HT-29 (cell line): ENCODE data around the gene PALLD. TPM values are rescaled to one million over a fixed set of nuclear protein-coding genes. Genes with fewer than 3 reads are reported as not detected.
"Not testable (repeated sequence)": the region's sequence is repeated elsewhere in the genome, so short reads cannot be mapped to it uniquely, and the experiment has no call there.

Source experiments
- DNase-seq: peaks from one replicate; pipeline ENCODE4 v3.0.0-alpha.2; 2015; ENCODE audit warnings: low spot score
- total RNA-seq: library from RNA; depleted of rRNA; stranded (reverse); fragments of >200 nt; shearing (Covaris generic); gene quantifications from 2 replicates; pipeline ENCODE4 v1.2.3, GENCODE V29; 2014

The PALLD gene
- total RNA-seq, 1 experiment from 2014 or later = 1.3 TPM

- no peak for DNase-seq
Observed at GRCh38 chr4:168794092-168794707, 297.3 kb downstream of the PALLD start.

- no peak for DNase-seq
Observed at GRCh38 chr4:168794881-168795280, 298.0 kb downstream of the PALLD start.

- DNase-seq = no peak
Observed at GRCh38 chr4:168795346-168795745, 298.5 kb downstream of the PALLD start.

GRCh38 chr4:168796362-168797106 is 299.7 kb downstream of the PALLD start:
- peak; percentile 38 for DNase-seq

- DNase-seq = no peak
Observed at GRCh38 chr4:168797194-168797593, 300.3 kb downstream of the PALLD start.

- DNase-seq = no peak
Observed at GRCh38 chr4:168797738-168798375, 301.0 kb downstream of the PALLD start.

- DNase-seq = no peak
Observed at GRCh38 chr4:168800926-168801325, 304.1 kb downstream of the PALLD start.

- DNase-seq = no peak
Observed at GRCh38 chr4:168802222-168802621, 305.4 kb downstream of the PALLD start.

GRCh38 chr4:168803052-168803451 is 306.2 kb downstream of the PALLD start:
- not testable (repeated sequence) for DNase-seq

GRCh38 chr4:168803732-168804131 is 306.9 kb downstream of the PALLD start:
- no peak for DNase-seq

- no peak for DNase-seq
Observed at GRCh38 chr4:168804146-168804545, 307.3 kb downstream of the PALLD start.

- DNase-seq = no peak
Observed at GRCh38 chr4:168805341-168805740, 308.5 kb downstream of the PALLD start.

- not testable (repeated sequence) for DNase-seq
Observed at GRCh38 chr4:168806247-168806646, 309.4 kb downstream of the PALLD start.

- no peak for DNase-seq
Observed at GRCh38 chr4:168811207-168811606, 314.4 kb downstream of the PALLD start.

GRCh38 chr4:168811786-168812651 is 315.2 kb downstream of the PALLD start:
- no peak for DNase-seq

GRCh38 chr4:168812806-168813205 is 316.0 kb downstream of the PALLD start:
- no peak for DNase-seq

- DNase-seq = no peak
Observed at GRCh38 chr4:168813890-168814289, 317.0 kb downstream of the PALLD start.

- DNase-seq = no peak
Observed at GRCh38 chr4:168815379-168816345, 318.8 kb downstream of the PALLD start.

GRCh38 chr4:168817370-168817769 is 320.5 kb downstream of the PALLD start:
- DNase-seq = no peak

GRCh38 chr4:168822481-168822880 is 325.6 kb downstream of the PALLD start:
- DNase-seq = no peak

GRCh38 chr4:168825975-168826374 is 329.1 kb downstream of the PALLD start:
- DNase-seq = no peak
